CD4-positive, alpha-beta T cell treated with Interleukin-15 for 4 hours (primary cell): Measurements from ENCODE around the gene SOX2.
"Not testable (repeated sequence)": the region's sequence is repeated elsewhere in the genome, so short reads cannot be mapped to it uniquely, and the experiment has no call there.

Source experiments
- DNase-seq: peaks from one replicate; pipeline ENCODE4 v3.0.0-alpha.2; 2020; ENCODE audit warnings: low spot score

Gene SOX2

GRCh38 chr3:181757694-181758306, 46.1 kb downstream of the SOX2 start:
- no peak for DNase-seq

- no peak for DNase-seq
Observed at GRCh38 chr3:181761906-181762305, 50.2 kb downstream of the SOX2 start.

GRCh38 chr3:181764033-181764432, 52.3 kb downstream of the SOX2 start:
- DNase-seq: not testable (repeated sequence)
